HCT116 (cell line): Measurements from ENCODE around the gene TNPO1. TPM values are rescaled to one million over a fixed set of nuclear protein-coding genes. Genes with fewer than 3 reads are reported as not detected.

Experiments used
- ATAC-seq: fragments of 200-7000 bp; cut with Tn5 transposase; 2 replicates; pipeline ENCODE4 v1.9.1; 2020; ENCODE audit warnings: mild to moderate bottlenecking, moderate library complexity
- BruUV-seq: library from RNA; stranded (reverse); fragments of 400-500 nt; replicated peaks from 2 replicates; lab custom pipeline; 2021; lab: Mats Ljungman, UMichigan
- CTCF ChIA-PET: fragments of 300-600 bp; sonication (Branson Sonifier 250); formaldehyde crosslinking; loops from one replicate; lab custom pipeline; 2021; ENCODE audit warnings: antibody characterized with exemption; lab: Charles Lee
- POLR2A ChIA-PET: fragments of 300-600, 350-600 bp; sonication (Branson Sonifier 250); formaldehyde crosslinking; loops from one replicate; lab custom pipeline; 2021; ENCODE audit warnings: antibody characterized with exemption; lab: Charles Lee
- RAD21 ChIA-PET, 2 experiments: fragments of 300-600 bp; sonication (Branson Sonifier 250); formaldehyde crosslinking; loops; one replicate each; lab custom pipeline; 2023; ENCODE audit warnings: low total read pairs in 2 of 2; ENCODE audit not compliant: uncharacterized antibody in 2 of 2, unreplicated experiment in 2 of 2, low non-redundant PET in 1 of 2; lab: Charles Lee
- DNase-seq: peaks from one replicate; pipeline ENCODE4 v3.0.0-alpha.2; 2010; ENCODE audit warnings: low read depth, low spot score
- H2AFZ ChIP-seq: fragments of 200-600 bp; shearing (Covaris generic), sonication (generic); 2 replicates; pipeline ENCODE4 v1.6.1; 2017; ENCODE audit warnings: low read depth, mixed run types, mixed read lengths, antibody characterized with exemption, low read length; ENCODE audit not compliant: poor library complexity, severe bottlenecking
- H3K27ac ChIP-seq: 2 replicates; pipeline ENCODE4 v1.5.1; 2012; ENCODE audit warnings: low read depth, low read length
- H3K27me3 ChIP-seq: fragments of 200-600 bp; sonication (generic); 2 replicates; pipeline ENCODE4 v1.6.1; 2016; ENCODE audit warnings: mixed run types, low read length, mixed read lengths; ENCODE audit not compliant: insufficient read depth
- H3K36me3 ChIP-seq, 2 experiments: fragments of 200-500 bp in 1 of 2; fragments of 200-600 bp in 1 of 2; sonication (Bioruptor generic) in 1 of 2; sonication (generic) in 1 of 2; 2 replicates each; pipeline versions ENCODE4 v1.5.1 to v1.6.1; 2014 to 2016; ENCODE audit warnings: low read length in 2 of 2, inconsistent platforms in 1 of 2, mixed read lengths in 1 of 2, mixed run types in 1 of 2; ENCODE audit not compliant: insufficient read depth in 2 of 2, control insufficient read depth in 1 of 2
- H3K4me1 ChIP-seq, 2 experiments: fragments of 200-600 bp in 1 of 2; sonication (generic) in 1 of 2; 2 replicates each; pipeline versions ENCODE4 v1.5.1 to v1.6.1; 2012 to 2017; ENCODE audit warnings: low read length in 2 of 2, inconsistent platforms in 1 of 2, mild to moderate bottlenecking in 1 of 2, mixed read lengths in 1 of 2, mixed run types in 1 of 2, moderate library complexity in 1 of 2; ENCODE audit not compliant: insufficient read depth in 2 of 2, control insufficient read depth in 1 of 2
- H3K4me2 ChIP-seq: fragments of 200-600 bp; sonication (generic); 2 replicates; pipeline ENCODE4 v1.6.1; 2017; ENCODE audit warnings: mixed run types, low read length, mixed read lengths
- H3K4me3 ChIP-seq, 2 experiments: fragments of 200-600 bp in 1 of 2; sonication (generic) in 1 of 2; replicated peaks in 1 of 2; 2 replicates each; pipeline ENCODE4 v1.5.1; 2011 to 2016; ENCODE audit warnings: low read length in 2 of 2, control low read depth in 1 of 2, low read depth in 1 of 2, mild to moderate bottlenecking in 1 of 2, mixed read lengths in 1 of 2, mixed run types in 1 of 2
- H3K79me2 ChIP-seq: fragments of 200-600 bp; sonication (generic); 2 replicates; pipeline ENCODE4 v1.6.1; 2017; ENCODE audit warnings: mild to moderate bottlenecking, mixed run types, low read length, moderate library complexity, mixed read lengths; ENCODE audit not compliant: insufficient read depth
- H3K9ac ChIP-seq: fragments of 200-600 bp; sonication (generic); 2 replicates; pipeline ENCODE4 v1.6.1; 2016; ENCODE audit warnings: low read length, mixed read lengths
- H3K9me2 ChIP-seq: fragments of 200-600 bp; sonication (generic), shearing (Covaris generic); 2 replicates; pipeline ENCODE4 v1.6.1; 2017; ENCODE audit warnings: mixed run types, mild to moderate bottlenecking, moderate library complexity; ENCODE audit not compliant: insufficient read depth
- H3K9me3 ChIP-seq, 2 experiments: fragments of 200-500 bp in 1 of 2; fragments of 200-600 bp in 1 of 2; sonication (Bioruptor generic) in 1 of 2; sonication (generic) in 1 of 2; 2 replicates each; pipeline ENCODE4 v1.6.1; 2014 to 2017; ENCODE audit warnings: low read length in 2 of 2, mixed read lengths in 2 of 2, inconsistent platforms in 1 of 2, low read depth in 1 of 2, mild to moderate bottlenecking in 1 of 2, mixed run types in 1 of 2, moderate library complexity in 1 of 2; ENCODE audit not compliant: control insufficient read depth in 1 of 2, insufficient read depth in 1 of 2
- H4K20me1 ChIP-seq: fragments of 200-600 bp; sonication (generic), shearing (Covaris generic); 2 replicates; pipeline ENCODE4 v1.6.1; 2017; ENCODE audit warnings: mixed run types, mild to moderate bottlenecking, moderate library complexity; ENCODE audit not compliant: insufficient read depth
- CTCF ChIP-seq, 3 experiments: fragments of 200-600 bp in 1 of 3; sonication (generic) in 1 of 3; IDR thresholded peaks in 2 of 3; conservative IDR thresholded peaks in 1 of 3; 2 replicates each; pipeline ENCODE4 v1.5.1; 2012 to 2017; ENCODE audit warnings: low read depth in 2 of 3, low read length in 2 of 3, antibody characterized with exemption in 1 of 3, borderline replicate concordance in 1 of 3, control low read depth in 1 of 3, mild to moderate bottlenecking in 1 of 3, mixed read lengths in 1 of 3, mixed run types in 1 of 3, moderate library complexity in 1 of 3; ENCODE audit not compliant: insufficient read depth in 1 of 3
- ELF1 ChIP-seq: IDR thresholded peaks from 2 replicates; pipeline ENCODE4 v1.6.1; 2012; ENCODE audit warnings: low read depth, borderline replicate concordance
- FOSL1 ChIP-seq: IDR thresholded peaks from 2 replicates; pipeline ENCODE4 v1.6.1; 2012; ENCODE audit warnings: low read depth
- POLR2A ChIP-seq: IDR thresholded peaks from 2 replicates; pipeline ENCODE4 v1.7.0; 2011; ENCODE audit warnings: borderline replicate concordance; ENCODE audit not compliant: insufficient read depth, insufficient read length; ENCODE audit errors: extremely low read depth
- POLR2AphosphoS5 ChIP-seq: IDR thresholded peaks from 2 replicates; pipeline ENCODE4 v1.6.1; 2011; ENCODE audit warnings: mild to moderate bottlenecking, low read depth, low read length, moderate library complexity
- RAD21 ChIP-seq: IDR thresholded peaks from 2 replicates; pipeline ENCODE4 v1.6.1; 2012; ENCODE audit warnings: low read depth, mild to moderate bottlenecking
- SP1 ChIP-seq: IDR thresholded peaks from 2 replicates; pipeline ENCODE4 v1.6.1; 2012; ENCODE audit warnings: low read depth
- YY1 ChIP-seq: IDR thresholded peaks from 2 replicates; pipeline ENCODE4 v1.6.1; 2011; ENCODE audit warnings: low read length, low read depth, moderate library complexity, mild to moderate bottlenecking; ENCODE audit not compliant: insufficient replicate concordance; ENCODE audit errors: extremely low read depth
- ZBTB33 ChIP-seq: IDR thresholded peaks from 2 replicates; pipeline ENCODE4 v1.6.1; 2011; ENCODE audit warnings: mild to moderate bottlenecking, low read length, moderate library complexity; ENCODE audit not compliant: insufficient replicate concordance; ENCODE audit errors: extremely low read depth
- ZFX ChIP-seq: fragments of 450-650 bp; IDR thresholded peaks from 2 replicates; pipeline ENCODE4 v1.6.1; 2017
- intact Hi-C: fragments of 100-400 bp; cut with micrococcal nuclease; formaldehyde crosslinking; loops from 2 replicates; pipeline ENCODE4 v1.10.0; 2022
- total RNA-seq: library from RNA; stranded (reverse); gene quantifications from one replicate; pipeline ENCODE4 v1.2.1, GENCODE V29; 2021; ENCODE audit not compliant: unreplicated experiment

TNPO1 gene
- total RNA-seq, 1 experiment from 2014 or later, result 104 TPM

- Histone ChIP-seq H4K20me1 (no peaks in the 10 kb centered on the region), H3K9ac (no peak overlapping the region), H3K4me2 (no peak overlapping the region), H3K9me2 (no peaks in the 10 kb centered on the region), H3K36me3 (no peaks in the 10 kb centered on the region), H3K4me1 (no peaks in the 10 kb centered on the region), H3K27ac (no peak overlapping the region), H3K79me2 (no peaks in the 10 kb centered on the region), H3K27me3 (no peaks in the 10 kb centered on the region), H2AFZ (no peak overlapping the region), H3K9me3 (no peaks in the 10 kb centered on the region), H3K4me3 (no peak overlapping the region)
- no peak for TF ChIP-seq POLR2AphosphoS5
- TF ChIP-seq ELF1, result no peak
- no peak for TF ChIP-seq RAD21
- no peak for TF ChIP-seq POLR2A
- TF ChIP-seq SP1, result no peak
- no peak for TF ChIP-seq CTCF (IDR thresholded peaks at IDR 0.05 in 2 of 3, conservative IDR thresholded peaks at IDR 0.05 in 1 of 3; ENCODE audit: borderline replicate concordance in 1 of 3, insufficient read depth in 1 of 3, low read depth in 2 of 3, low read length in 2 of 3)
- no peak for TF ChIP-seq ZFX
- no peak for TF ChIP-seq FOSL1
- TF ChIP-seq YY1, result no peak
- TF ChIP-seq ZBTB33, result no peak
- ATAC-seq, result no peak
- POLR2A ChIA-PET, result no interaction called here
- RAD21 ChIA-PET, result no interaction called here
- intact Hi-C loops, result no loop called here
- CTCF ChIA-PET, result no interaction called here
- BruUV-seq, result no TSS peak
- no peak for DNase-seq
Measured at GRCh38 chr5:72786676-72787075, 29.8 kb upstream of the TNPO1 start.
